Measurements from ENCODE around the gene CACNG6. TPM values are rescaled to one million over a fixed set of nuclear protein-coding genes. Genes with fewer than 3 reads are reported as not detected.

Gene CACNG6
- total and polyA plus RNA-seq, 2 of the 13 experiments (the other 11 are each of a cell fraction or from before 2014, with no cell fraction given) = not detected

DNA sequence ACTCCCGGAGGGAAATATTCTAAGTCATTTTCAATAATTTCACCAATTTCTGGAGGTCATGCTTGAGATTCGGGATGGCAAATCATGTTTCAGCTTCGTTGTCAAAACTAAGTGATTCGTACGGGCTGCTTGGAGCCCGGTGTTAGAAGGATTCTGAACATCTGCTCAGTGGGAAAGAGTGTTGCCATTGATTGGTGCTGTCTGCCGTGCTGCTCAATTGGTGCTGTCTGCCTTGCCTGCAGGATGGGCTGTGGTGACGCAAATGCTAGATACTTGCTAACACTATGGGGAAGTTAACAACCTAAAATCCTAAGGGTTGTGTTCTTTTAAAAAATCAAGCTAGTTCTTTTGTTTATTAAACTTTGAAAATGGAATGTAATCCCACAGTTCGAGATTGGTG lies 46.0 kb upstream of the CACNG6 start:
- no peaks in the 10 kb centered on the region for H3K9me3 ChIP-seq (ENCODE audit: low read length)
- in situ Hi-C loops (cut with HindIII; ENCODE audit: extremely low pct_ligation_motif_present, low pct_unique_long_range_greater_than_20kb) = no loop called here
- no peak for ATAC-seq
- intact Hi-C loops (cut with micrococcal nuclease; ENCODE audit: unreplicated experiment) = no loop called here
- no peaks in the 10 kb centered on the region for H3K36me3 ChIP-seq (replicated peaks in 1 of 2; ENCODE audit: control insufficient read depth in 1 of 2, insufficient read depth in 2 of 2, low read length in 2 of 2)
- 0 out of 2 replicates have a peak, but pooled peaks cover 2% of the 10 kb centered on the region for H4K20me1 ChIP-seq (ENCODE audit: insufficient read depth, low read length)
- no peak overlapping the region for H3K9ac ChIP-seq (ENCODE audit: insufficient read depth, low read depth, low read length)
- no peak for DNase-seq (ENCODE audit: low spot score)
- TF ChIP-seq SRF (IDR thresholded peaks at IDR 0.05; ENCODE audit: low read depth, low read length) (peak; percentile 67), JUN (CRISPR knock-in tag; IDR thresholded peaks at IDR 0.05) (no peak), MAFF (IDR thresholded peaks at IDR 0.05; ENCODE audit: low read depth, low read length) (0 out of 2 replicates have a peak, but pooled peaks have one; percentile 6), RFXAP (CRISPR knock-in tag; IDR thresholded peaks at IDR 0.05; ENCODE audit: borderline replicate concordance) (no peak)
- 0% methylated on average over 9 of the region's 9 CpGs for WGBS (ENCODE audit: low lambda C conversion rate)
- no peaks in the 10 kb centered on the region for H3K4me1 ChIP-seq (ENCODE audit: insufficient read depth, low read length)
- ChIA-PET CTCF (ENCODE audit: low intra/inter-chr PET ratio, low total read pairs) (no interaction called here), POLR2A (no interaction called here)
- no peak overlapping the region for H3K4me2 ChIP-seq (ENCODE audit: low read depth, low read length)
- no peaks in the 10 kb centered on the region for H3K79me2 ChIP-seq (ENCODE audit: insufficient read depth, low read length)
- no peak overlapping the region for H3K4me3 ChIP-seq (replicated peaks in 1 of 3; ENCODE audit: insufficient read depth in 1 of 3, low read depth in 2 of 3, low read length in 3 of 3)
- H3K27ac ChIP-seq (ENCODE audit: extremely low read length, insufficient read depth, low read length) = no peak overlapping the region
- BruUV-seq (replicated peaks) = no TSS peak
- no peak for FAIRE-seq
- peaks cover 0 to 31% of the 10 kb centered on the region in 2 experiments; a peak in 2 of 5 replicates for H3K27me3 ChIP-seq (ENCODE audit: control insufficient read depth in 1 of 2, insufficient read depth in 2 of 2, low read length in 2 of 2)
- no peak overlapping the region for H2AFZ ChIP-seq (ENCODE audit: low read length)

DNA sequence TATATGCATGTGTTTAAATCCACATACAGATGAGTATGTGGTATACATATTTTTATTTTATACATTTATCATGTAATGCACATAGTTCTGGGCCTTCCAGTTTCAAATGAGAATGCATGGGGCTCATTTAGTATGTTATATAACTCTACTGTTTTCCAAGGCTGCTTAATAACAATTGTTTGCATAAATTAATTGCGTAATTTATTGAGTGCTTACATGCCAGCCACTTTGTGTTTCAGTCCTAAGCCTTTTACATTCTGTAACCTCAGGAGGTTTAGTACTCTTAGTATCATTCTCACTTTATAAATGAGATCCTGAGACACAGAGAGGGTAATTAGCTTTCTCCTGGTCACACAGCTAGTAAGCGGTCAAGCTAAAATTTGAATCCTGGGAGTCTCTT lies 45.4 kb upstream of the CACNG6 start:
- H4K20me1 ChIP-seq (ENCODE audit: insufficient read depth, low read length) = 0 out of 2 replicates have a peak, but pooled peaks cover 2% of the 10 kb centered on the region
- H3K79me2 ChIP-seq (ENCODE audit: insufficient read depth, low read length) = no peaks in the 10 kb centered on the region
- no peak for DNase-seq (ENCODE audit: low spot score)
- intact Hi-C loops (cut with micrococcal nuclease; ENCODE audit: unreplicated experiment) = no loop called here
- no peaks in the 10 kb centered on the region for H3K9me3 ChIP-seq (ENCODE audit: low read length)
- ChIA-PET CTCF (ENCODE audit: low intra/inter-chr PET ratio, low total read pairs) (no interaction called here), POLR2A (no interaction called here)
- H3K4me2 ChIP-seq (ENCODE audit: low read depth, low read length) = no peak overlapping the region
- H3K27me3 ChIP-seq (ENCODE audit: control insufficient read depth in 1 of 2, insufficient read depth in 2 of 2, low read length in 2 of 2) = peaks cover 0 to 30% of the 10 kb centered on the region in 2 experiments; a peak in 2 of 5 replicates
- H3K27ac ChIP-seq (ENCODE audit: extremely low read length, insufficient read depth, low read length) = no peak overlapping the region
- no peak overlapping the region for H3K9ac ChIP-seq (ENCODE audit: insufficient read depth, low read depth, low read length)
- in situ Hi-C loops (cut with HindIII; ENCODE audit: extremely low pct_ligation_motif_present, low pct_unique_long_range_greater_than_20kb) = no loop called here
- no peak overlapping the region for H3K4me3 ChIP-seq (replicated peaks in 1 of 3; ENCODE audit: insufficient read depth in 1 of 3, low read depth in 2 of 3, low read length in 3 of 3)
- no TSS peak for BruUV-seq (replicated peaks)
- WGBS (ENCODE audit: low lambda C conversion rate) = 51% methylated on average over 2 of the region's 2 CpGs
- ATAC-seq = no peak
- no peaks in the 10 kb centered on the region for H3K36me3 ChIP-seq (replicated peaks in 1 of 2; ENCODE audit: control insufficient read depth in 1 of 2, insufficient read depth in 2 of 2, low read length in 2 of 2)
- no peaks in the 10 kb centered on the region for H3K4me1 ChIP-seq (ENCODE audit: insufficient read depth, low read length)
- H2AFZ ChIP-seq (ENCODE audit: low read length) = no peak overlapping the region
- no peak for FAIRE-seq
- no peak for TF ChIP-seq JUN (CRISPR knock-in tag; IDR thresholded peaks at IDR 0.05)
- no peak for TF ChIP-seq ZNF562 (CRISPR knock-in tag; IDR thresholded peaks at IDR 0.05; ENCODE audit: borderline replicate concordance)
- TF ChIP-seq, protein P1, sequence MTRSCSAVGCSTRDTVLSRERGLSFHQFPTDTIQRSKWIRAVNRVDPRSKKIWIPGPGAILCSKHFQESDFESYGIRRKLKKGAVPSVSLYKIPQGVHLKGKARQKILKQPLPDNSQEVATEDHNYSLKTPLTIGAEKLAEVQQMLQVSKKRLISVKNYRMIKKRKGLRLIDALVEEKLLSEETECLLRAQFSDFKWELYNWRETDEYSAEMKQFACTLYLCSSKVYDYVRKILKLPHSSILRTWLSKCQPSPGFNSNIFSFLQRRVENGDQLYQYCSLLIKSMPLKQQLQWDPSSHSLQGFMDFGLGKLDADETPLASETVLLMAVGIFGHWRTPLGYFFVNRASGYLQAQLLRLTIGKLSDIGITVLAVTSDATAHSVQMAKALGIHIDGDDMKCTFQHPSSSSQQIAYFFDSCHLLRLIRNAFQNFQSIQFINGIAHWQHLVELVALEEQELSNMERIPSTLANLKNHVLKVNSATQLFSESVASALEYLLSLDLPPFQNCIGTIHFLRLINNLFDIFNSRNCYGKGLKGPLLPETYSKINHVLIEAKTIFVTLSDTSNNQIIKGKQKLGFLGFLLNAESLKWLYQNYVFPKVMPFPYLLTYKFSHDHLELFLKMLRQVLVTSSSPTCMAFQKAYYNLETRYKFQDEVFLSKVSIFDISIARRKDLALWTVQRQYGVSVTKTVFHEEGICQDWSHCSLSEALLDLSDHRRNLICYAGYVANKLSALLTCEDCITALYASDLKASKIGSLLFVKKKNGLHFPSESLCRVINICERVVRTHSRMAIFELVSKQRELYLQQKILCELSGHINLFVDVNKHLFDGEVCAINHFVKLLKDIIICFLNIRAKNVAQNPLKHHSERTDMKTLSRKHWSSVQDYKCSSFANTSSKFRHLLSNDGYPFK (CRISPR knock-in tag; IDR thresholded peaks at IDR 0.05; ENCODE audit: borderline replicate concordance) = no peak
- TF ChIP-seq SNAPC2 (CRISPR knock-in tag; IDR thresholded peaks at IDR 0.05) = no peak
- TF ChIP-seq ZNF75D (CRISPR knock-in tag; IDR thresholded peaks at IDR 0.05; ENCODE audit: borderline replicate concordance) = no peak

Data from HepG2 (cell line).